ENCODE data around the gene UNCX. TPM values are rescaled to one million over a fixed set of nuclear protein-coding genes. Genes with fewer than 3 reads are reported as not detected.
"Not testable (repeated sequence)": the region's sequence is repeated elsewhere in the genome, so short reads cannot be mapped to it uniquely, and the experiment has no call there.

Gene UNCX
- total RNA-seq, 1 donor from 2014 or later, result not detected

DNA sequence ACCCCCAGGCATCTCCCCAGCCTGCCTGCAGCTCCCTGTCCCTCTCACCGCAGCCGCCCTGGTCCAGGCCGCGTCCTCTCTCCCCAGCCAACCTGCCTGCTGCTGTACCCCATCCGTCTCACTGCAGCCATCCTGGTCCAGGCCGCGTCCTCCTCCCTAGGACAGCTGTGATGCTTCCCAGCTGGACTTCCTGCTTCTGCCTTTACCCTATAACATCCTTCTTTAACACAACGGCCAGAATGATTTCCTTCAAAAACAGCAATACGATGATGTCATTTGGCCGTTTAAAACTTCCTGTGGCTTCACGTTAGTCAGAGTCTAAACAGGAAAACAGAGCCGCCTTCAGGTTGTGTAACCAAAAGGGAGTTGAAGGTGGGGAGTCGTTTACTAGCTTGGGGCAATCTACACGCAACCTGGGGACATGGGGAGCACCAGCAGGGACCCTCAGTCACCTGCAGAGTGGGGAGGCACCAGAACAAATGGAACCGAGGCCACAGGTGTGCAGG, 40.4 kb upstream of the UNCX start:
- intact Hi-C loops (cut with DNase I), result no loop called here
- no peaks in the 10 kb centered on the region for H3K27me3 ChIP-seq
- no peak overlapping the region for H3K27ac ChIP-seq
- H3K4me3 ChIP-seq, result no peak overlapping the region
- H3K36me3 ChIP-seq, result no peaks in the 10 kb centered on the region
- DNase-seq (ENCODE audit: extremely low spot score in 2 of 2), result no peak
- no peaks in the 10 kb centered on the region for H3K9me3 ChIP-seq
- TF ChIP-seq, protein P1, sequence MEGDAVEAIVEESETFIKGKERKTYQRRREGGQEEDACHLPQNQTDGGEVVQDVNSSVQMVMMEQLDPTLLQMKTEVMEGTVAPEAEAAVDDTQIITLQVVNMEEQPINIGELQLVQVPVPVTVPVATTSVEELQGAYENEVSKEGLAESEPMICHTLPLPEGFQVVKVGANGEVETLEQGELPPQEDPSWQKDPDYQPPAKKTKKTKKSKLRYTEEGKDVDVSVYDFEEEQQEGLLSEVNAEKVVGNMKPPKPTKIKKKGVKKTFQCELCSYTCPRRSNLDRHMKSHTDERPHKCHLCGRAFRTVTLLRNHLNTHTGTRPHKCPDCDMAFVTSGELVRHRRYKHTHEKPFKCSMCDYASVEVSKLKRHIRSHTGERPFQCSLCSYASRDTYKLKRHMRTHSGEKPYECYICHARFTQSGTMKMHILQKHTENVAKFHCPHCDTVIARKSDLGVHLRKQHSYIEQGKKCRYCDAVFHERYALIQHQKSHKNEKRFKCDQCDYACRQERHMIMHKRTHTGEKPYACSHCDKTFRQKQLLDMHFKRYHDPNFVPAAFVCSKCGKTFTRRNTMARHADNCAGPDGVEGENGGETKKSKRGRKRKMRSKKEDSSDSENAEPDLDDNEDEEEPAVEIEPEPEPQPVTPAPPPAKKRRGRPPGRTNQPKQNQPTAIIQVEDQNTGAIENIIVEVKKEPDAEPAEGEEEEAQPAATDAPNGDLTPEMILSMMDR (IDR thresholded peaks at IDR 0.05), result no peak
- TF ChIP-seq POLR2AphosphoS5 (IDR thresholded peaks at IDR 0.05; ENCODE audit: insufficient read depth in 1 of 2, low read depth in 1 of 2), result no peak
- no peak for TF ChIP-seq POLR2A (IDR thresholded peaks at IDR 0.05)
- H3K4me1 ChIP-seq, result no peaks in the 10 kb centered on the region

DNA sequence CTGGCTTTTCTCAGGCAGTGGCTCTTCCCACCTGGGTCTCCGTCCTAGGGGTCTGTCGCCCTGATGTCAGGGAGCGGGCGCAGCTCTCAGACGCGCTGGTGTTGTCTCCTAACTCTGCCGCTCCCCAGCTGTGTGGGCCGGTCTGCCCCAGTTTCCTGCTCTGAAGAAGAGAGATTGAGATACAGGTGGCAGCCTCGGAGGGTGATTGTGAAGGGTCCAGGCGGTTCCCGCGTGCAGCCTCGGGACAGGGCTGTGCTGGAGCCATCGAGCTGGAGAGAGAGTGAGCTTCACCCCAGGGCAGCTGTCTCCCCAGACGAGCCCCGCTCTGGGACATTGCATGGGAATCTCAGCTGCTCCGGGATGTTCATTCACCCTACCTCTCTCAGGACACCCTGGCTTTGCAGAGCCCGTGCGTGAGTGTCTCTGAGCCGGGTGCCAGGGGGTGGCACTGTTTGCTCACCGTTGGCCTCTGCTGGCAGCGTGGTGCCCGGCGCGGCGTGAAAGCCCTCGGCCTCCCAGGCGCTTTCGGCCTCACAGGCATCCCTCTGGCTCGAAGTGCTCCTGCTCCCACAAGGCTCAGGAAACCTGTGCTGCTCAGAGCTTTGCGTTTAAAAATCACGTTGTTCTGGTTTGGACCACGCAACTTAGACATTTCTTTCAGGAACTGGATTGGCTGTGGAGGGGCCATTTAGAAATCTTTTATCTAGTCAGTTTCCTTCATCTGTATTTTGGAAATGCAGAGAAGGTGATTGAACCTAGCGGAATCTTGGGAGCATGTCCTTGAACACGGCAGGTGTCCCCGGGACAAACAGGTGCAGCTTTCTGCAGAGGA, 38.9 kb upstream of the UNCX start:
- H3K27me3 ChIP-seq, result no peaks in the 10 kb centered on the region
- intact Hi-C loops (cut with DNase I), result no loop called here

DNA sequence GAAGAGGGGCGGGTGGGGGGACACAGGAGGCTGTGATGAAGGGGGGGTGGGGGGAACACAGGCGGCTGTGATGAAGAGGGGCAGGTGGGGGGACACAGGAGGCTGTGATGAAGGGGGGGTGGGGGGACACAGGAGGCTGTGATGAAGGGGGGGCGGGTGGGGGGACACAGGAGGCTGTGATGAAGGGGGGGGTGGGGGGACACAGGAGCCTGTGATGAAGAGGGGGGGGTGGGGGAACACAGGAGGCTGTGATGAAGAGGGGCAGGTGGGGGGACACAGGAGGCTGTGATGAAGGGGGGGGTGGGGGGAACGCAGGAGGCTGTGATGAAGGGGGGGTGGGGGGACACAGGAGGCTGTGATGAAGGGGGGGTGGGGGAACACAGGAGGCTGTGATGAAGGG, 36.2 kb upstream of the UNCX start:
- H3K4me3 ChIP-seq; H3K9me3 ChIP-seq; intact Hi-C loops (cut with DNase I); H3K27ac ChIP-seq; H3K27me3 ChIP-seq; H3K36me3 ChIP-seq; H3K4me1 ChIP-seq; DNase-seq (ENCODE audit: extremely low spot score in 2 of 2): not testable (repeated sequence)

More for the DNA sequence above, 38.9 kb upstream of the UNCX start:
- Histone ChIP-seq H3K4me1 (peaks cover 7% of the 10 kb centered on the region), H3K27ac (no peak overlapping the region), H3K36me3 (no peaks in the 10 kb centered on the region), H3K4me3 (no peak overlapping the region), H3K9me3 (no peaks in the 10 kb centered on the region)
- no peak for TF ChIP-seq POLR2AphosphoS5 (IDR thresholded peaks at IDR 0.05; ENCODE audit: insufficient read depth in 1 of 2, low read depth in 1 of 2)
- TF ChIP-seq POLR2A (IDR thresholded peaks at IDR 0.05), result no peak
- TF ChIP-seq, protein P1 (IDR thresholded peaks at IDR 0.05), result no peak
- no peak for DNase-seq (ENCODE audit: extremely low spot score in 2 of 2)

DNA sequence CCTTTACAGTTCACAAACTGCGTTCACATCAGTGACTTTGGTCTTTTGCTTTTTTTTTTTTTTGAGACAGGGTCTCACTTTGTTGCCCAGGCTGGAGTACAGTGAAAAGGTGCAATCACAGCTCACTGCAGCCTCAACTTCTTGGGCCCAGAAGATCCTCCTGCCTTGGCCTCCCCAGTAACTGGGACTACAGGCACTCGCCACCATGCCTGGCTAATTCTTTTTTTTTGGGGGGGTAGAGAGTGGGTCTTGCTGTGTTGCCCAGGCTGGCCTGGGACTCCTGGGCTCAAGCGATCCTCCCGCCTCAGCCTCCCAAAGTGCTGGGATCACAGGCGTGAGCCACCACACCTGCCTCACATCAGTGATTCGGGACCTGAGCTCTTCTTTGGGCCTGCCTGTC, 35.7 kb upstream of the UNCX start:
- Histone ChIP-seq H3K27me3 (peaks cover 4% of the 10 kb centered on the region), H3K4me1 (peaks cover 7% of the 10 kb centered on the region), H3K27ac (no peak overlapping the region), H3K36me3 (no peaks in the 10 kb centered on the region), H3K4me3 (no peak overlapping the region), H3K9me3 (no peaks in the 10 kb centered on the region)
- DNase-seq (ENCODE audit: extremely low spot score in 2 of 2), result no peak
- TF ChIP-seq POLR2A (IDR thresholded peaks at IDR 0.05) (no peak), POLR2AphosphoS5 (IDR thresholded peaks at IDR 0.05; ENCODE audit: insufficient read depth in 1 of 2, low read depth in 1 of 2) (no peak)
- TF ChIP-seq, protein P1 (IDR thresholded peaks at IDR 0.05), result no peak
- intact Hi-C loops (cut with DNase I), result no loop called here

DNA sequence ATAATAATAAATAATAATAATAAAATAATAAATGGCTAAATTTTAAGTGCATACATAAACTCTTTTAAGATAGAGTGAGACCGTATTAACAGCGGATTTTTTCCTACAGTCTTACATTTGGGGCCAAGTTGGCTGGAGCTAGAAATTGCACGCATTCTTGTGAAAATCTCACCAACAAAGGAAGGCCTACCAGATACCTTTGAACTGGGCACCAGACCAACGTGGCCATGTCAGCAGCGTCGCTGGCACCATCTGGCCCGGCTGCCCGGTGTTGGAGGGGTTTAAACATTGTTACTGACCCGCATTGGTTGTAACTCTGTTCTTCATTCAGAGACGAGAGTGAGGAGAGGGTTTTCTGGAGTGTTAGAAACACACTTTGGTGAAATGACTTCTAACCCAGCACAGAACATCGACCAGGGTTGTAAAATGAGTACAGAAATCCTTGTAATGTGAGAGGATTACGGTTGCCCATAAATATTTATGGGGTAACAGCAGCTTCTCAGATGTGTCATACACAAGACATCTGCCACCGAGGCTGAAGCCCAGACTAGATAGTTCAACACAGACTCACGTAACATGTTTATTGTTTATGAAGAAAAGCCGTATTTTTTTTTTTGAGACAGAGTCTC, 34.6 kb upstream of the UNCX start:
- TF ChIP-seq POLR2A (IDR thresholded peaks at IDR 0.05), result no peak
- TF ChIP-seq, protein P1 (IDR thresholded peaks at IDR 0.05), result no peak
- TF ChIP-seq POLR2AphosphoS5 (IDR thresholded peaks at IDR 0.05; ENCODE audit: insufficient read depth in 1 of 2, low read depth in 1 of 2), result no peak
- intact Hi-C loops (cut with DNase I), result no loop called here
- Histone ChIP-seq H3K9me3 (no peaks in the 10 kb centered on the region), H3K27ac (no peak overlapping the region), H3K4me1 (peaks cover 7% of the 10 kb centered on the region), H3K4me3 (no peak overlapping the region), H3K36me3 (no peaks in the 10 kb centered on the region), H3K27me3 (peaks cover 4% of the 10 kb centered on the region)
- no peak for DNase-seq (ENCODE audit: extremely low spot score in 2 of 2)
